Upper lobe of left lung (tissue), 6 donors: ENCODE measurements around the gene MEIS1. TPM values are rescaled to one million over a fixed set of nuclear protein-coding genes. Genes with fewer than 3 reads are reported as not detected.
A peak's percentile ranks its signal among the peaks of the same experiment; 100 is the strongest.
"Not testable (repeated sequence)": the region's sequence is repeated elsewhere in the genome, so short reads cannot be mapped to it uniquely, and the experiment has no call there.

Experiments used
- ATAC-seq, 2 donors: fragments of 200-7000 bp; cut with Tn5 transposase; one replicate each; pipeline ENCODE4 v1.9.1; 2022; ENCODE audit warnings: mild to moderate bottlenecking in 2 of 2, moderate library complexity in 2 of 2; ENCODE audit not compliant: low FRiP score in 2 of 2
- DNase-seq, 2 donors: peaks; one replicate each; pipeline ENCODE4 v3.0.0-alpha.2; 2019 to 2020
- H3K27ac ChIP-seq, 4 donors: fragments of 200-600 bp; sonication (generic); one replicate each; pipeline ENCODE4 v1.5.1; 2016 to 2019
- H3K27me3 ChIP-seq, 4 donors: fragments of 200-600 bp; sonication (generic); one replicate each; pipeline ENCODE4 v1.5.1; 2017 to 2019
- H3K36me3 ChIP-seq, 4 donors: fragments of 200-600 bp; sonication (generic); one replicate each; pipeline ENCODE4 v1.5.1; 2016 to 2019
- H3K4me1 ChIP-seq, 4 donors: fragments of 200-600 bp; sonication (generic); one replicate each; pipeline ENCODE4 v1.5.1; 2018 to 2019
- H3K4me3 ChIP-seq, 4 donors: fragments of 200-600 bp; sonication (generic); one replicate each; pipeline ENCODE4 v1.5.1; 2017 to 2019; ENCODE audit warnings: mild to moderate bottlenecking in 2 of 4, moderate library complexity in 1 of 4
- H3K9me3 ChIP-seq, 4 donors: fragments of 200-600 bp; sonication (generic); one replicate each; pipeline ENCODE4 v1.5.1; 2018 to 2019
- EP300 ChIP-seq, 4 donors: sonication (generic); formaldehyde crosslinking; IDR thresholded peaks; one replicate each; pipeline ENCODE4 v1.5.1; 2017; ENCODE audit warnings: antibody characterized with exemption in 4 of 4, control low read depth in 2 of 4
- POLR2A ChIP-seq, 4 donors: fragments of 450-650 bp; IDR thresholded peaks; one replicate each; pipeline ENCODE4 v1.5.1; 2016 to 2017; ENCODE audit warnings: antibody characterized with exemption in 4 of 4, mild to moderate bottlenecking in 2 of 4
- POLR2AphosphoS5 ChIP-seq, 2 donors: sonication (generic); formaldehyde crosslinking; IDR thresholded peaks; one replicate each; pipeline ENCODE4 v1.5.1; 2017; ENCODE audit warnings: antibody characterized with exemption in 2 of 2
- WGBS, 2 donors: methylation state at CpG; one replicate each; pipeline ENCODE4 v1.1.5; 2017 to 2018; 5-methylcytosine and 5-hydroxymethylcytosine counted together
- total RNA-seq, 6 donors: library from RNA; depleted of rRNA in 4 of 6; stranded (reverse); fragments of >200 nt in 4 of 6; gene quantifications; one replicate each; pipeline versions ENCODE4 v1.1.0 to v1.2.1, GENCODE V29; 2016 to 2021
- TF ChIP-seq, protein P1 (sequence below), 6 experiments: fragments of 450-650 bp in 4 of 6; fragments of 200-600 bp in 2 of 6; sonication (generic) in 2 of 6; IDR thresholded peaks; one replicate each; pipeline ENCODE4 v1.5.1; 2016 to 2019; ENCODE audit warnings: antibody characterized with exemption in 6 of 6
- donor health status: DM: no; HTN: no; CAD: no; lungs with moderate emphysema.
- donor health status: DM: no; HTN: yes; CAD: no; lungs with severe emphysema.

MEIS1 gene
- 10 to 100 TPM; 23.1 to 43.9 (median 30.0) TPM for total RNA-seq

DNA sequence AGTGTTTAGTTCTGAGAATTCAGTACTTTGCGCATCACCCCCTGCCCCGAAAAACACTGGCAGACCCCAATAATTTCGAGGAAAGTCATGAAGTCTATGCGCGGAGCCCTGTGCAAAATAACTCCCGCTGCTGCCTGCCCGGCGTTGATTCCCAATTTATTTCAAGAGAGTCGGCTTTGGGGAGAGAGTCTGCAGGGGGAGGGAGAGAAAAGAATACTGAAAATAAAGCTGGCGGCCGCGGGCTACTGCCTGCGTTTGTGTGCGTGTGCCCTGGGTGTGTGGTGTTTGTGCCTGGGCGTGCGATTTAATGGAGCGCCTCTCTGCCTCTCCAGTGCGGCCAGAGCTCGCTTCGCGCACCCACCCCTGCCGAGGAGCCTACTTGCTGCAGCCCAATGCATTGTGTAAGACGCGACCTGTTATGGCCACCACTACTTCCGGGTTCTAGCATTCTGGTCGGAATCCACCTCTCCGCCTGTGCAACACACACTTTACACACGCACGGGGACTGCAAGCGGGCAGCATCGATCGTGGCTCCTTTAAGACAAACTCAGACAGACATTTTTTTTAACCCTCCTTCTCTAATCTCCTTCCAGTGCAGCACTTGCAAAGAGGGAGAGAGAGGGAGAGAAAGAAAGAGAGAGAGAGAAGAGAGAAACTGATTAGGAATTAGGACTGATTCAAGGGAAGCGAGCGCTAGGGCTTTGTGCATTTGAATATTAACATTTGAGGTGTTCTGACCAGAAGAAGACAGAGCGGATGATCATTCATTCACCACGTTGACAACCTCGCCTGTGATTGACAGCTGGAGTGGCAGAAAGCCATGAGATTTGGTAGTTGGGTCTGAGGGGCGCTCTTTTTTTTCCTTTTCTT is at the start of gene MEIS1:
TSS of gene MEIS1 (plus strand) at position 447 of the 870 bp plus-strand sequence. CDS start 732 bp downstream, outside the sequence.
- ATAC-seq = peak; percentile 89 to 90
- DNase-seq = peak; percentile 85 to 89
- WGBS, 2 donors = 1 to 2% methylated on average over 34 to 38 of the region's 38 CpGs
- H3K9me3 ChIP-seq = no peaks in the 10 kb centered on the region
- peak within 1 kb of the TSS; percentile 90 to 97 (median 94) for H3K27ac ChIP-seq
- H3K4me1 ChIP-seq = peaks cover 11 to 35% (median 15%) of the 10 kb centered on the region in 4 donors
- peaks cover 0 to 16% (median 4%) of the 10 kb centered on the region in 4 donors for H3K36me3 ChIP-seq
- TF ChIP-seq, protein P1, sequence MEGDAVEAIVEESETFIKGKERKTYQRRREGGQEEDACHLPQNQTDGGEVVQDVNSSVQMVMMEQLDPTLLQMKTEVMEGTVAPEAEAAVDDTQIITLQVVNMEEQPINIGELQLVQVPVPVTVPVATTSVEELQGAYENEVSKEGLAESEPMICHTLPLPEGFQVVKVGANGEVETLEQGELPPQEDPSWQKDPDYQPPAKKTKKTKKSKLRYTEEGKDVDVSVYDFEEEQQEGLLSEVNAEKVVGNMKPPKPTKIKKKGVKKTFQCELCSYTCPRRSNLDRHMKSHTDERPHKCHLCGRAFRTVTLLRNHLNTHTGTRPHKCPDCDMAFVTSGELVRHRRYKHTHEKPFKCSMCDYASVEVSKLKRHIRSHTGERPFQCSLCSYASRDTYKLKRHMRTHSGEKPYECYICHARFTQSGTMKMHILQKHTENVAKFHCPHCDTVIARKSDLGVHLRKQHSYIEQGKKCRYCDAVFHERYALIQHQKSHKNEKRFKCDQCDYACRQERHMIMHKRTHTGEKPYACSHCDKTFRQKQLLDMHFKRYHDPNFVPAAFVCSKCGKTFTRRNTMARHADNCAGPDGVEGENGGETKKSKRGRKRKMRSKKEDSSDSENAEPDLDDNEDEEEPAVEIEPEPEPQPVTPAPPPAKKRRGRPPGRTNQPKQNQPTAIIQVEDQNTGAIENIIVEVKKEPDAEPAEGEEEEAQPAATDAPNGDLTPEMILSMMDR (IDR thresholded peaks at IDR 0.05) = no peak
- TF ChIP-seq EP300 (IDR thresholded peaks at IDR 0.05) (peak in 1 of 4 donors; percentile 73), POLR2A (IDR thresholded peaks at IDR 0.05) (peak in 3 of 4 donors; percentile 65 to 80 (median 76)), POLR2AphosphoS5 (IDR thresholded peaks at IDR 0.05) (peak; percentile 93 to 98)
- H3K4me3 ChIP-seq = peak within 1 kb of the TSS; percentile 57 to 76 (median 61)
- H3K27me3 ChIP-seq = peaks cover 0 to 15% (median 6%) of the 10 kb centered on the region in 4 donors

DNA sequence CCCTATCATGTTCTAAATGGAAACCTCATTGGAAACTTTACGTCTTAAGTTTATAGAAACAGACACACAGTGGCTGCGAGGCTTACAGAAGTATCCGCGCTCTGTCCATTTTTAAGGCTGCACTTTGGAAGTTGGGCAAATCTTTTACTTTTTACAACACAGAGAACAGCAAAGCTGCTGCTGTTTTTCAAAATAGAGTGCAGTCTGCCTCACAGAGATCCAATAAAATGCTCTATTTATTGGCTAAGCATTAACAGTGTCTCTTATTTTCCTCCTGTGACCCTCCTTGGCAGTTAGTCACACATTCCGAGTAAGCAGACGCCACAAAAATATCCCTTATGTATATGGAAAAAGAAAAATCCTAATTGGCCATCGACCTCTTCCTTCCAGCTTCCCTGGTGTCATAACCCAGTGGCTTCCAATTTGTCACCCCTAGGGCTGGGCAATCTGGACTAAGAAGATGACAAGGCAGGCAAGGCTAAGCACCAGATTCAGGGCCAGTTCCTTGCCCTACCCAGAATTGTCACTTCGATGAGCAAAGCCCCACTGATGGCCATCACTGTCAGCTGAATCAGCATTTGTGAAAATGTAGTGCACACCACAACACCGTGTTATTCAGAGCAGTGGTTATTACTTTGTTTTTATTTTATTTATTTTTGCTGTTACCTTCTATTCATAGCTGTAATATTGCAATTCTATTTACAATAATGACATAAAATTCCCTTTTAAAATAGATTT is 47.7 kb upstream of the MEIS1 start:
- Histone ChIP-seq H3K27me3 (no peaks in the 10 kb centered on the region), H3K36me3 (no peaks in the 10 kb centered on the region), H3K27ac (no peak overlapping the region), H3K4me3 (no peak overlapping the region), H3K4me1 (no peaks in the 10 kb centered on the region), H3K9me3 (no peaks in the 10 kb centered on the region)
- DNase-seq (no peak), ATAC-seq (no peak)
- WGBS, 2 donors = 79 to 81% methylated on average over 9 of the region's 9 CpGs
- TF ChIP-seq EP300 (IDR thresholded peaks at IDR 0.05) = no peak

DNA sequence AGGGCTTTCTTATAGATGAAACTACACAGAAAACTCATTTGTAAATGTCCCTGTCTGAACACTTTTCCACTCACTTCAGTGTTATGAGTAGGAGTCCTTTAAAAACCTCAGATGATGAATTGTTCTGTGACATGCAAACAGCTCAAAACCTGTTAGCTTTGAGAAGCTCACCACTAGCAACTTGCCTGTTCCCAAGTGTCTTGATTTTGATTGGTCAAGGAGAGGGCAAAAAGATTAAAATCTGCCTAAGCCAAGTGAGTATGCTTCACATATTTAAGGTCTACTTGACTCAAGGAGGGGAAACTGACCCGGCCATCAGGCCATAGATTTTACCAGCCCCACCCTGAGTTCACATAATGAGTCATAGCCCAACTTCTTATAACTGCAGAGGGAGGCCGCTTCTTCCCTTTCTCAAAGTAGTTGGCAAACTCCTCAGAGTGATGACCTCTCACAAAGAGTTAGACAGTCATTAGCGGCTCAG is 45.2 kb upstream of the MEIS1 start:
- TF ChIP-seq POLR2A (IDR thresholded peaks at IDR 0.05) = no peak
- TF ChIP-seq, protein P1 (IDR thresholded peaks at IDR 0.05) = no peak
- TF ChIP-seq POLR2AphosphoS5 (IDR thresholded peaks at IDR 0.05) = no peak
- TF ChIP-seq EP300 (IDR thresholded peaks at IDR 0.05) = no peak

DNA sequence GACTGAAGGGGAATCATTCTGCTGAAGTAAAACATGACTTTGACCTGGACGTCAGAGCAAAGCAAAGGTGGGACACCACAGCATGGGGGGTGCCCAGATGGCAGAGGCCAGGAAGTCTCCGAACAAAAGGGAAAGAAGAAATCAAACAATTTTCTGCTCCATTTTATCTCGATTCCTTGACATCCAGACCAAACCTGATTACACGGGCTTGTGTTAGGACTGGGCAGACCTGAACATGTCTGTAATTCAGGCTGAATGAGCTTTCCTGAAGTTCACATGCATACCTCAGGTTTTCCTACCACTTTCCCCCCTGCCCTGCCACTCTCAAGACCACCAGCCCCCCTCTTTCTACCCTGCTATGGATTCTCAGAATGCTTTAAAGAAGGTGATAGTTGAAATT is 44.8 kb upstream of the MEIS1 start:
- no peak overlapping the region for H3K27ac ChIP-seq
- no peak overlapping the region for H3K4me3 ChIP-seq
- no peaks in the 10 kb centered on the region for H3K36me3 ChIP-seq
- ATAC-seq (no peak), DNase-seq (no peak)
- TF ChIP-seq POLR2AphosphoS5 (IDR thresholded peaks at IDR 0.05) (no peak), POLR2A (IDR thresholded peaks at IDR 0.05) (no peak), EP300 (IDR thresholded peaks at IDR 0.05) (no peak)
- TF ChIP-seq, protein P1 (IDR thresholded peaks at IDR 0.05) = no peak
- 87 to 92% methylated on average over 4 of the region's 4 CpGs for WGBS, 2 donors
- no peaks in the 10 kb centered on the region for H3K9me3 ChIP-seq
- no peaks in the 10 kb centered on the region for H3K27me3 ChIP-seq
- no peaks in the 10 kb centered on the region for H3K4me1 ChIP-seq

More for the DNA sequence above, 45.2 kb upstream of the MEIS1 start:
- Histone ChIP-seq H3K36me3 (no peaks in the 10 kb centered on the region), H3K9me3 (no peaks in the 10 kb centered on the region), H3K27me3 (no peaks in the 10 kb centered on the region), H3K27ac (no peak overlapping the region), H3K4me1 (no peaks in the 10 kb centered on the region), H3K4me3 (no peak overlapping the region)
- ATAC-seq (peak; percentile 73 to 79), DNase-seq (peak in 1 of 2 donors; percentile 20)
- WGBS, 2 donors = 51 to 63% methylated on average over 3 of the region's 3 CpGs

DNA sequence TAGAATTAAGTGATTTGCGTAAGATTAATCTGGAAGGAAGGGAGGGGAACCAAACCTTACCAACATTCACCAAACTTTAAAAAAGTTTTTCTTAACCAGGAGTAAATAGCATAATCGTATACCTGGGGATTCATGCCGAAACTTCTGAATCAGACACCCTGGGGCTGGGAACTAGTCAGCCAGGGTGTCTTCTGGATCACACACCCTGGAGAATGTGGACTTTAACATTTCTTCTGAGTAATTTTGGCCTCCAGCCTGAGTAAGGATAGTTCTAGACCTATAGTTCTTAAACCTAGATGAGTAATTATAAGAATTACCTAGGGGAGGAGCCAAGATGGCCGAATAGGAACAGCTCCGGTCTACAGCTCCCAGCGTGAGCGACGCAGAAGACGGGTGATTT is 44.1 kb upstream of the MEIS1 start:
- 93 to 97% methylated on average over 9 of the region's 9 CpGs for WGBS, 2 donors

DNA sequence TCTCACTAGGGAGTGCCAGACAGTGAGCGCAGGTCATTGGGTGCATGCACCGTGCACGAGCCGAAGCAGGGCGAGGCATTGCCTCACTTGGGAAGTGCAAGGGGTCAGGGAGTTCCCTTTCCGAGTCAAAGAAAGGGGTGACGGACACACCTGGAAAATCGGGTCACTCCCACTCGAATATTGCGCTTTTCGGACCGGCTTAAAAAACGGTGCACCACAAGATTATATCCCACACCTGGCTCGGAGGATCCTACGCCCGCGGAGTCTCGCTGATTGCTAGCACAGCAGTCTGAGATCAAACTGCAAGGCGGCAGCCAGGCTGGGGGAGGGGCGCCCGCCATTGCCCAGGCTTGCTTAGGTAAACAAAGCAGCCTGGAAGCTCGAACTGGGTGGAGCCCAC is 43.7 kb upstream of the MEIS1 start:
- H3K36me3 ChIP-seq, H3K27me3 ChIP-seq, H3K4me1 ChIP-seq, H3K4me3 ChIP-seq, H3K27ac ChIP-seq, H3K9me3 ChIP-seq, ATAC-seq: not testable (repeated sequence)
- peak in 1 of 2 donors; percentile 22 for DNase-seq
- 78 to 87% methylated on average over 19 to 21 of the region's 22 CpGs for WGBS, 2 donors

More for the DNA sequence above, 44.1 kb upstream of the MEIS1 start:
- H3K4me3 ChIP-seq = no peak overlapping the region
- no peaks in the 10 kb centered on the region for H3K9me3 ChIP-seq
- TF ChIP-seq POLR2AphosphoS5 (IDR thresholded peaks at IDR 0.05) = no peak
- TF ChIP-seq POLR2A (IDR thresholded peaks at IDR 0.05) = no peak
- TF ChIP-seq, protein P1 (IDR thresholded peaks at IDR 0.05) = no peak
- no peak for TF ChIP-seq EP300 (IDR thresholded peaks at IDR 0.05)
- no peaks in the 10 kb centered on the region for H3K27me3 ChIP-seq
- no peaks in the 10 kb centered on the region for H3K4me1 ChIP-seq
- H3K27ac ChIP-seq = no peak overlapping the region
- H3K36me3 ChIP-seq = no peaks in the 10 kb centered on the region
- DNase-seq = no peak
- no peak for ATAC-seq
